Panc1 (cell line): ENCODE data around the gene TAF7. TPM values are rescaled to one million over a fixed set of nuclear protein-coding genes. Genes with fewer than 3 reads are reported as not detected.

Experiments used
- ATAC-seq: fragments of 200-7000 bp; cut with Tn5 transposase; 2 replicates; pipeline ENCODE4 v1.9.1; 2020; ENCODE audit warnings: mild to moderate bottlenecking, moderate library complexity
- BruUV-seq: library from RNA; stranded (reverse); fragments of 400-500 nt; replicated peaks from 2 replicates; lab custom pipeline; 2021; lab: Mats Ljungman, UMichigan
- CTCF ChIA-PET: fragments of 300-600 bp; sonication (Branson Sonifier 250); formaldehyde crosslinking; loops from one replicate; lab custom pipeline; 2022; ENCODE audit warnings: antibody characterized with exemption; lab: Charles Lee
- POLR2A ChIA-PET: fragments of 300-600 bp; sonication (Branson Sonifier 250); formaldehyde crosslinking; loops from one replicate; lab custom pipeline; 2022; ENCODE audit warnings: antibody characterized with exemption; lab: Charles Lee
- DNase-seq: peaks from one replicate; pipeline ENCODE4 v3.0.0-alpha.2; 2010; ENCODE audit warnings: low read depth, low spot score
- H3K27ac ChIP-seq: 2 replicates; pipeline ENCODE4 v1.5.1; 2011; ENCODE audit warnings: mild to moderate bottlenecking, low read length, inconsistent platforms
- H3K27me3 ChIP-seq: fragments of 200-500 bp; sonication (Bioruptor generic); 2 replicates; pipeline ENCODE4 v1.6.0; 2014; ENCODE audit warnings: low read length, inconsistent platforms; ENCODE audit not compliant: control insufficient read depth, insufficient read depth
- H3K36me3 ChIP-seq: fragments of 200-500 bp; sonication (Bioruptor generic); 2 replicates; pipeline ENCODE4 v1.5.1; 2014; ENCODE audit warnings: inconsistent platforms, mild to moderate bottlenecking, low read length, moderate library complexity; ENCODE audit not compliant: control insufficient read depth, insufficient read depth
- H3K4me1 ChIP-seq: 2 replicates; pipeline ENCODE4 v1.5.1; 2011; ENCODE audit warnings: inconsistent platforms, mild to moderate bottlenecking, low read length, moderate library complexity; ENCODE audit not compliant: control insufficient read depth, insufficient read depth
- H3K4me3 ChIP-seq, 2 experiments: 2 replicates each; pipeline ENCODE4 v1.5.1; 2011 to 2012; ENCODE audit warnings: low read depth in 2 of 2, low read length in 2 of 2, mild to moderate bottlenecking in 2 of 2, inconsistent platforms in 1 of 2, moderate library complexity in 1 of 2
- H3K9me3 ChIP-seq: fragments of 200-500 bp; sonication (Bioruptor generic); 2 replicates; pipeline ENCODE4 v1.5.1; 2014; ENCODE audit warnings: low read depth, mild to moderate bottlenecking, inconsistent platforms, low read length, moderate library complexity; ENCODE audit not compliant: control insufficient read depth, insufficient read depth
- POLR2AphosphoS5 ChIP-seq: IDR thresholded peaks from 2 replicates; pipeline ENCODE4 v1.6.1; 2012; ENCODE audit warnings: mild to moderate bottlenecking, low read depth, low read length, moderate library complexity
- SIN3A ChIP-seq: IDR thresholded peaks from 2 replicates; pipeline ENCODE4 v1.6.1; 2012; ENCODE audit warnings: low read depth, mild to moderate bottlenecking, low read length, moderate library complexity, borderline replicate concordance; ENCODE audit not compliant: insufficient read depth
- TCF7L2 ChIP-seq: IDR thresholded peaks from 2 replicates; pipeline ENCODE4 v1.6.1; 2011; ENCODE audit warnings: mild to moderate bottlenecking, low read depth, low read length, inconsistent platforms
- in situ Hi-C: cut with HindIII; loops from 2 replicates; pipeline ENCODE4 v1.10.0; 2016; ENCODE audit warnings: low sequenced_read_pairs, low pct_unique_long_range_greater_than_20kb
- intact Hi-C: fragments of 100-400 bp; cut with micrococcal nuclease; formaldehyde crosslinking; loops from one replicate; pipeline ENCODE4 v1.10.0; 2022; ENCODE audit not compliant: unreplicated experiment
- total RNA-seq: library from RNA; stranded (reverse); gene quantifications from one replicate; pipeline ENCODE4 v1.2.1, GENCODE V29; 2021; ENCODE audit not compliant: unreplicated experiment
- TF ChIP-seq, protein P1 (sequence below): fragments of 450-650 bp; IDR thresholded peaks from 2 replicates; pipeline ENCODE4 v1.5.1; 2017; ENCODE audit warnings: mild to moderate bottlenecking
- TF ChIP-seq, protein P2 (sequence below), 2 experiments: IDR thresholded peaks; 2 replicates each; pipeline ENCODE4 v1.6.1; 2011 to 2012; ENCODE audit warnings: low read depth in 2 of 2, control low read depth in 1 of 2, low read length in 1 of 2, mild to moderate bottlenecking in 1 of 2, moderate library complexity in 1 of 2; ENCODE audit not compliant: insufficient read depth in 1 of 2

TAF7 gene
- total RNA-seq, 1 experiment from 2014 or later: 71.0 TPM

DNA sequence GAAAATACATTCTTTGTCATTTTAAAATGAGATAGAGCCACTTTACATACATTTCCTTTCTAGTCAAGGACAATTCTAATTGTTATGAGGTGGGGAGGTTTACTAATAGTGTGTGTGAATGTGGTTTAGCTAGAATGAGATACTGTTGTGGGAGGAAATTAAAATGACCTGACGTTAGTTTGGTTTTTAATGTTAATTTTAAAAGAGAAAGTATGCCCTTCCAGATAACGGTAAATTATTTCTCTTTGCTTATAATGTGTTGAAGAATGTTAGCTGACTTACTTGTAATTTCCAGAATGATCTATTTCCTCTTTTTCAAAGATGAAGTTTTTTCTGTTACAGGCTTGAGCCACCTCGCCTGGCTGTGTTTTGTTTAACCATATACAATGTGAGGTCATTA is 1.7 kb upstream of the TAF7 start:
- peaks cover 2% of the 10 kb centered on the region for H3K36me3 ChIP-seq
- peaks cover 38% of the 10 kb centered on the region for H3K9me3 ChIP-seq
- POLR2A ChIA-PET: no interaction called here
- H3K4me1 ChIP-seq: no peaks in the 10 kb centered on the region
- ATAC-seq (no peak), DNase-seq (no peak)
- BruUV-seq: no TSS peak
- intact Hi-C loops (no loop called here), in situ Hi-C loops (no loop called here)
- TF ChIP-seq POLR2AphosphoS5 (no peak), TCF7L2 (no peak), SIN3A (no peak)
- TF ChIP-seq, protein P1, sequence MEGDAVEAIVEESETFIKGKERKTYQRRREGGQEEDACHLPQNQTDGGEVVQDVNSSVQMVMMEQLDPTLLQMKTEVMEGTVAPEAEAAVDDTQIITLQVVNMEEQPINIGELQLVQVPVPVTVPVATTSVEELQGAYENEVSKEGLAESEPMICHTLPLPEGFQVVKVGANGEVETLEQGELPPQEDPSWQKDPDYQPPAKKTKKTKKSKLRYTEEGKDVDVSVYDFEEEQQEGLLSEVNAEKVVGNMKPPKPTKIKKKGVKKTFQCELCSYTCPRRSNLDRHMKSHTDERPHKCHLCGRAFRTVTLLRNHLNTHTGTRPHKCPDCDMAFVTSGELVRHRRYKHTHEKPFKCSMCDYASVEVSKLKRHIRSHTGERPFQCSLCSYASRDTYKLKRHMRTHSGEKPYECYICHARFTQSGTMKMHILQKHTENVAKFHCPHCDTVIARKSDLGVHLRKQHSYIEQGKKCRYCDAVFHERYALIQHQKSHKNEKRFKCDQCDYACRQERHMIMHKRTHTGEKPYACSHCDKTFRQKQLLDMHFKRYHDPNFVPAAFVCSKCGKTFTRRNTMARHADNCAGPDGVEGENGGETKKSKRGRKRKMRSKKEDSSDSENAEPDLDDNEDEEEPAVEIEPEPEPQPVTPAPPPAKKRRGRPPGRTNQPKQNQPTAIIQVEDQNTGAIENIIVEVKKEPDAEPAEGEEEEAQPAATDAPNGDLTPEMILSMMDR: no peak
- TF ChIP-seq, protein P2, sequence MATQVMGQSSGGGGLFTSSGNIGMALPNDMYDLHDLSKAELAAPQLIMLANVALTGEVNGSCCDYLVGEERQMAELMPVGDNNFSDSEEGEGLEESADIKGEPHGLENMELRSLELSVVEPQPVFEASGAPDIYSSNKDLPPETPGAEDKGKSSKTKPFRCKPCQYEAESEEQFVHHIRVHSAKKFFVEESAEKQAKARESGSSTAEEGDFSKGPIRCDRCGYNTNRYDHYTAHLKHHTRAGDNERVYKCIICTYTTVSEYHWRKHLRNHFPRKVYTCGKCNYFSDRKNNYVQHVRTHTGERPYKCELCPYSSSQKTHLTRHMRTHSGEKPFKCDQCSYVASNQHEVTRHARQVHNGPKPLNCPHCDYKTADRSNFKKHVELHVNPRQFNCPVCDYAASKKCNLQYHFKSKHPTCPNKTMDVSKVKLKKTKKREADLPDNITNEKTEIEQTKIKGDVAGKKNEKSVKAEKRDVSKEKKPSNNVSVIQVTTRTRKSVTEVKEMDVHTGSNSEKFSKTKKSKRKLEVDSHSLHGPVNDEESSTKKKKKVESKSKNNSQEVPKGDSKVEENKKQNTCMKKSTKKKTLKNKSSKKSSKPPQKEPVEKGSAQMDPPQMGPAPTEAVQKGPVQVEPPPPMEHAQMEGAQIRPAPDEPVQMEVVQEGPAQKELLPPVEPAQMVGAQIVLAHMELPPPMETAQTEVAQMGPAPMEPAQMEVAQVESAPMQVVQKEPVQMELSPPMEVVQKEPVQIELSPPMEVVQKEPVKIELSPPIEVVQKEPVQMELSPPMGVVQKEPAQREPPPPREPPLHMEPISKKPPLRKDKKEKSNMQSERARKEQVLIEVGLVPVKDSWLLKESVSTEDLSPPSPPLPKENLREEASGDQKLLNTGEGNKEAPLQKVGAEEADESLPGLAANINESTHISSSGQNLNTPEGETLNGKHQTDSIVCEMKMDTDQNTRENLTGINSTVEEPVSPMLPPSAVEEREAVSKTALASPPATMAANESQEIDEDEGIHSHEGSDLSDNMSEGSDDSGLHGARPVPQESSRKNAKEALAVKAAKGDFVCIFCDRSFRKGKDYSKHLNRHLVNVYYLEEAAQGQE (IDR thresholded peaks at IDR 0.05; ENCODE audit: insufficient read depth in 1 of 2, low read depth in 2 of 2, low read length in 1 of 2): no peak
- CTCF ChIA-PET: no interaction called here
- H3K27ac ChIP-seq: no peak overlapping the region
- H3K27me3 ChIP-seq: no peaks in the 10 kb centered on the region
- no peak overlapping the region for H3K4me3 ChIP-seq

DNA sequence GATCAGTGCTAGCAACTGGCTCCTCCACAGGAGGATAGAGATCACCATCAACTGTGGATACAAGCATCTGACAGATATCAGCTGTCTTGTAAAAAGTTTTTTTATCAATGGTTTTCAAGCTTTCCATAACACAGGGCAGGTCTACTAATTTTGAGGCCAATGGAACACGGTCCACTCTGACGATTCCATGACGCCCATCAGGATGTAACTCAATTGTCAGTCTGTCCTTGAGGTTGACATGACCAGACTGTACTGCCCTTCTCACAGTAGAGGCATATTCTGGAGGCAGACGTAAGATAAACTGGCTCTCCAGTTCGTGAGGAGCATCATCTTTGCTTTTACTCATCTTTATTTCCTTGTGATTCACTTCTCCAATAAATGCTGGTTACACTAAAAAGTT is 885 bp downstream of the TAF7 start:
- peak overlapping the region; percentile 96 for H3K27ac ChIP-seq
- CTCF ChIA-PET: interaction anchor here (0.8 to 1.4 kb wide), 3 partner anchors 11 to 93 kb away, joined by 3 to 7 read pairs (median 4); partner anchors contain the start of genes PCDHGA1, PCDHGA10 and PCDHGB1

More for the DNA sequence above, 885 bp downstream of the TAF7 start:
- ATAC-seq (no peak), DNase-seq (no peak)
- peaks cover 53% of the 10 kb centered on the region for H3K9me3 ChIP-seq
- POLR2A ChIA-PET: interaction anchor here (1.4 kb wide), 1 partner anchor 11 kb away, joined by 4 read pairs; the partner anchor contains the start of gene PCDHGA1
- intact Hi-C loops: loop anchor here (10.0 kb wide), 1 partner anchor 55 kb away; no protein-coding TSS in a partner anchor
- H3K4me1 ChIP-seq: no peaks in the 10 kb centered on the region
- H3K27me3 ChIP-seq: no peaks in the 10 kb centered on the region
- peak overlapping the region; percentile 82 to 91 for H3K4me3 ChIP-seq
- peaks cover 2% of the 10 kb centered on the region for H3K36me3 ChIP-seq
- no TSS peak for BruUV-seq
- in situ Hi-C loops: no loop called here
- TF ChIP-seq SIN3A (no peak), TCF7L2 (no peak), POLR2AphosphoS5 (no peak)
- TF ChIP-seq, protein P2 (IDR thresholded peaks at IDR 0.05; ENCODE audit: insufficient read depth in 1 of 2, low read depth in 2 of 2, low read length in 1 of 2): no peak
- TF ChIP-seq, protein P1: no peak
